Activated CD4-positive, alpha-beta T cell treated with anti-CD3 and anti-CD28 coated beads, Interleukin-2, amount 50 U/mL, for 16 hours (primary cell): ENCODE results near the gene MGAT5.
A peak's percentile ranks its signal among the peaks of the same experiment; 100 is the strongest.

Experiments
- DNase-seq: peaks from one replicate; pipeline ENCODE4 v3.0.0-alpha.2; 2020

The MGAT5 gene

DNA sequence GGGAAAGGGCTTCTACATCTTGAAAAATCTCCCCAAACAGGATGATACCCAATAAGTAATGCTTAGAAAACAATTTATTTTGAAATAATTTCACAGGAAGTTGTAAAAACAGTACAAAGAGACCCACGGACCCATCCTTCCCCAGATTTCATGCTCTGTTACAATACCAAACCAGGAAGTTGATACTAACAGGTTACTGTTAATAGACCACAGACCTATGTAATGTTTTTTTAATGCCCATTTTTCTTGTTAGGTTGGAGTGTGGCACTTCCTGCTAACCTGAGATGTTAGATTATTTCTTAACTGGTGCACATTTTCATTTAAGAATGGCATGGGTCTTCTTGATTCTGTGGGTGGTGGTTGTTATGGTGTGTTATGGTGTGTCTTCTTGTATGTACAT, 21.4 kb upstream of the MGAT5 start:
- DNase-seq: peak; percentile 24

DNA sequence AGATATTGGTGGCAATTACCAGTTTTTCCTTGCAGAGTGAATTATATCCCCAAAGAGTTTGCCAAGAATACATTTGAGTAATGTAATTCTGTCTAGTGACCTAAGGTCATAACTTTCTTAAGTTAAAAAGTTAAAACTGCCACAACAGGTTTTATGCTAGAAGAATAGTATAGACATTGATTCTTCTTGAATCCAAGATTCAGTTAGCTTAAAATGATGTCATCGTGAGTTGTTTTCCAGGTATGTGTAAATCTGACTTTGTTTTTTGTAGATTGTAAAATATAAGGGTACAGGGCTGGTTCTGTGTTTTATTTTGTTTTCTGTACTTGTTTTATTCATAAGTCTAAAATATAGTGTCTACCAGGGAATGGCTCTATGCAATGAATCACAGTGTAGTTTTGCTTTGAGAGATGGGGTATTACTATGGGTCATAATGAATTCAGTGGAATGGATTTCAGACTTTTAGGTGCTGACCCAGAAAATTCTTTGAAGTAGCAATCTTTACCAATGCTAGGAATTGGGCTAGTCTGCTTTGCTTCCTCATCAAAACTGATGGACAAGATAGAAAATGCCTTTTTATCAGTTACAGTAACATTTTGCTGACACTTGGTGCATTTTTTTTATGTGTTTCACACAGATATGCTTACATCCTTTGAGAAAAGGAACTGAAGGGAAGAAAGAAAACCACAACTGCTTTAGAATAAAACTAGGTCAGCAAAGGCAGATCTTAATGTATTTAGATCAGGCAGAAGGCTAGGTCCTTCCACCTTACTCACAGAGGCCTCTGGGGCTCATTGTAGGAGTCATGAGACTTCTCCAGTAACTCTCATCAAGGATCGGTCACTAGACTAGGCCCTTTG, 20.8 kb upstream of the MGAT5 start:
- peak; percentile 71 for DNase-seq

DNA sequence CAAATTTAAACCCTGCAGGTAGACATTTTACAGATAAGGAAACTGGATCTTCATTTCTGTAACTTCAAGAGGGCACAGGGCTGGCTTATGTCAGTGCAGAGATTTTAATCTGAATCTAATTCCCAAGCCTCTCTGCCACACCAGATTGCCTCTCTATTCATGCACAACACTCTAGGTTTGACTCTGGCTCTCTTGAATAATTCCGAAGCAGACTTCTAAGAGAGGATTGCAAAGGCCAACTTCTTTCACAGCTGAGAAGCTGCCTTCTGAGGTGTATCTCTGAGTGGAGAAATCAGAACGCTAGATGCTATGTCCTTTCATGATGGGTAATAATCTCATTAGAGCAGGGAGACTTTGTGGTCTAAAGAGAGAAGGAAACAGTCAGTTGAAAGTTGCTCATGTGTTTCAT, 20.1 kb upstream of the MGAT5 start:
- DNase-seq: no peak

DNA sequence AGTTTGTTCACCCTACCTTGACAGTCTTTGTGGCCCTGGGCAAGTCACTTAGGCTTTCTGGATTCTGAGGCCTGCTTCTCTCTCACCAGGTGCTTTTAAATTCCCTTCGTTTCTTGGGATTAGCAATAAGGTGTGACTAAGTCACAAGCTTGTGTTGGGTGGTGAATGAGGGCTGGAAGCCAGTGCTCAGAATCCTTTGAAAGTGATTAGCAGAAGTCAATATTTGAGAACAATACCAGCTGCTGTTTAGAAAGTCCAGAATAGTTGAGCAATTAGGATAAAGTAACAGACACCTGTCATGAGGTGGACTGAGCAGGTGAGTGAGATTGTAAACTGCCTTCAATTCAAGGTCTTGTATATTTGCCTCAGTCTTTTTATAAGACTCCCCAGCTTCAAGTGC, 19.3 kb upstream of the MGAT5 start:
- DNase-seq: no peak

DNA sequence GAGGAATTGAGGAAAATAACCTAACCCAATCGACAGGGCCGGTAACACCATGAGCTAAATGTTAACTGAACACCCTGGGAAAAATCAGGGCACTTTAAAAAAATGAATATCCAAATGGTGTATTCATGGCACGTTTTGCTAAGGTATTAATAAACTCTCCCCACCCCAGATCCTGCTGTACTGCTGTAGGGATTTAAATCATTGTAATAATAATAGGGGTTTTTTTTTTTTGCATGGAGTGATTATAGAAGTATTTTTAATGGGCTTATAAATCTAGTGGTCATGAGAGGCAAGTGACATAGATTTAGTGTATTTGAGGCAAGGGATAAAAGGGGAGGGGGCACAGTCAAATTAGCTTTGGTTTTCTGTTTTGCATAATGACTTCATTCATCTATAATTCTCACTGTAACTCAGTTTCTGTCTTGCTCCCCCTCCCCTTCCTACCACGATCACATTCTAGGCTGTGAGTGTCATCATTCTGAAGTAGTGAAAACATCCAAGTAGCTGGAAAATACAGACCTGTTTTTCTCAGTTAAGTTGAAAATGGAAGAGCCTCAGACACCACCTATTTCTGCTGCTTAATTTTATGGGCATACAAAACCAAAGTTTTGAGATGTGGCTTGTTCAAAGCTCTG, 18.2 kb upstream of the MGAT5 start:
- DNase-seq: no peak

DNA sequence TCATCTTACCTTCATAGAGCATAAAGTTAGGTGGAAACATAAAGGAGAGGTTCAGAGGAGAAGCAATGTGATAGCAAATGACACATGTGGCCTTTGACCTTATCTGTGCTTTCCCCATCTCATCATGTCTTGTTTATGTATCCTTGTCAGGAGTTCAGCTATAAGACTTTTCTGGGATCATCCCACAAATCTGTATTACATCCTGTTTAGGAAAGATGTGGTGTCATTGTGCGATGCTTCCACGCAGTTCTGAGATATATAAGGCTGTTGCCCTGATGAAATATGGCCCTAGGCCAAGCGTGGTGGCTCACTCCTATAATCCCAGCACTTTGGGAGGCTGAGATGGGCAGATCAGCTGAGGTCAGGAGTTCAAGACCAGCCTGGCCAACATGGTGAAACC, 15.5 kb upstream of the MGAT5 start:
- no peak for DNase-seq

DNA sequence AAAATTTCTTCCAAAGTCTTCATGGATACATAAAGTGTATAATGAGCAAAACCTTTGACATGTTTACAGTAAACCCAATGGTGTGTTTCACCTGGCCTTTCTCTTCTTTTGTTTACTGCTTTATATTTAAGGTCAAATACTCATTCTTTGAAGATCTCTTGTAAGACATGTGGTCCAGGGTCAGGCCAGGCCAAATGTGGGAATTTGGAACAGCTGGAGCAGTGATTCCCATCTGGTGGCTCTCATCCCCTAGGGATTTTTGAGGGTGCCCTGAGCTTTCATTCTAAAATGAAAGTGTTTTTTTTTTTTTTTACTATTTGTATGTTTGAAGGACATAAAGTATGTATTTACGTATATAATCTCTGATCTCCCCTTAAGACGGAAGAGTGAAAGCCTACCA, 13.8 kb upstream of the MGAT5 start:
- no peak for DNase-seq

DNA sequence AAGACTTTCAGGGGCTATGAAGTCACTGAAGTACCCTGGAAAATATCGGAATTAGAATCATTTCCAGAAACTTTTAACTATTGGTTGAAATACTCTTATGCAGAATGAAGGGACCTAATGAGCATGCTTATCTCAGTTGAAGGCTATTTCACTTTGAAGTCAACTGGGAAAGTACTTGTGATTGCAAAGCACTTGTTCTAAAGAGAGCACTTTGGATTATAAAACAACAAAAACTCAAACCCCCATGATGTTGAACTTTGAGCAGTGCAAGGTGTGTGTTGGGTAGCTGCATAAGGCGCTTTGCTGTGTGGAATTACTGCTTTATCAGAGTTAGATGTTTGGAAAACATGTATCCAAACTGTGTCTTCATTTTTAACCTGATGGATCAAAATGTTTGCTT, 12.0 kb upstream of the MGAT5 start:
- no peak for DNase-seq

DNA sequence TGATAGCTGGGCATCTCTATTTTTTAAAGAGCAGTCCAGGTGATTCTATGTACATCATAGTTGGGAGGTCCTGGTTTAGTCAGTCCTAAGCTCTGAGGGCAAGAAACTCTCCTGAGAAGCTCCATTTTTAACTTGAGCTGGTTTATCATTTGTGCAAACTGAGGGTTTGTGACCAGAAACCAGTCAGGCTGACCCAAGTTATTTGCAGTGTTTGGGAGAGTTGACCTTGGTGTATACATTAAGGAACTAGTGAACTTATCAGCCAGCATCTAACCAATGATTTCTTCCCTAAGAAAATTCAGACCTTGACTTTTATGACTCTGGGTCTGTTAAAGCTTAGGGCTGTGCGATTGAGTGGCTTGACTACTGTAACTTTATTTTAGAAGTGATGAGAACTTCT, 10.6 kb upstream of the MGAT5 start:
- no peak for DNase-seq

DNA sequence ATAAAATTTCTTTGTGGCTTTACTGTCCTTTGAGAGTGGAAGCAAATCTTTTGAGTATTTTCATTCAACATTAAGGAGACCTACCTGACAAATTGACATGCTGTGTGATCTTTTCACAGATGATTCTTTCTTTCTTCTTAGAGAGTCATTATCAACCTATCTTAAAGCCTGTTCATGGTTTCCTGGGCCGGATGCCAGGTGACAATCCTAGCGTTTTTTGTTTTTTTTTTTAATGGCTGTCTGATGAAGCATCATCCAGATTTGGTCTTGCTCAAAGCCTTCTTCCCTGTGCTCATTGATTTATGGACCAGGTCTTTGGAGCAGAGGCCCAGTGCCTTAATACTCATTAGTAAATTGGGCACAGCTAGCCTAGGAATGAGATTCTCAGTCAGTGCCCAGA, 9.8 kb upstream of the MGAT5 start:
- no peak for DNase-seq

DNA sequence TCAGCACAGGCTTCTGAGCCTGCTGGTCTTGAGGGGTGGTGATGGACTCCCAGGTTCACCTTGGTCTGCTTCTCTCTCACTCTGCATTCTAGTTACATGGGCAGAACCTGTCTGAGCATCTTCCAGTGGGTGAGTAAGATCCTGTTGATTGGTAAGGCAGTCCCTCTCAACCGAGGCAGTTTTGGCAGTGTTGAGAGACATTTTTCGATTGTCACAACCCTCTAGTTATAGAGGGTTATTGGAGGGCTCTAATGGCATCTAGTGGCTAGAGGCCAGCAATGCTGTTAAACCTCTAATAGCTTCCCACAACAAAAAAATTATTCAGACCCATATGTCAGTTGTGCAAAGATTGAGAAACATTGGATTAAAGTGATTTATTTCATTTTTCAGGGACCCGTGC, 9.3 kb upstream of the MGAT5 start:
- no peak for DNase-seq

DNA sequence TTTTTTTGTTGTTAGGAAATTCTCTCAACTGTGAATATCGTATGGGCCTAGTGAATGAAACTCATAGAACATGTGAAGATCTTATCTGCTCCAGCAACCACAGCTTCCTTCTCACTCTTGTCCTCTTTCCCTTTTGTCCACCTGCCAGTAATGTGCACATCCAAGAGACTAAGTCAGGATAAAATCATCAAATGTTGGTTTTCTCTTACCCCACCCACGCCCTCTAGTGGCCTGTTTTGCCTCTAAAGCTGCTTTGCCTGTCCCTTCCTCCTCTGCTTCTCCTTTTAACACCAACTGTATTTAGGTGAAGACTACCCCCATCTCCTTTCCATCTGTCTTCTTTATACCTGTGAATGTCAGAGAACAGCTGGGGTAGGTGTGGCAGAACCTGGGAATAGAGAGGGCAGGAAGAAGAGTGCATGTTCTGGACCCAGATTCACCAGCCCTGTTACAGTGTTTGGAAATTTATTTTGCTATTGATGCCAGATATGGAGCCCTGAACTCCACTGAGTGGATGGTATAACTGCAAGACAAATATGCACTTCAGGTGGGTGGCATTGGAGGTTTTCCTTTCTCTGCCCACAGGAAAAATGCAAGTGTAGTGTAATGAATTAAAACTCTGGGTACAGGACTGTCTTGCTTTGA, 8.4 kb upstream of the MGAT5 start:
- DNase-seq: peak; percentile 75

DNA sequence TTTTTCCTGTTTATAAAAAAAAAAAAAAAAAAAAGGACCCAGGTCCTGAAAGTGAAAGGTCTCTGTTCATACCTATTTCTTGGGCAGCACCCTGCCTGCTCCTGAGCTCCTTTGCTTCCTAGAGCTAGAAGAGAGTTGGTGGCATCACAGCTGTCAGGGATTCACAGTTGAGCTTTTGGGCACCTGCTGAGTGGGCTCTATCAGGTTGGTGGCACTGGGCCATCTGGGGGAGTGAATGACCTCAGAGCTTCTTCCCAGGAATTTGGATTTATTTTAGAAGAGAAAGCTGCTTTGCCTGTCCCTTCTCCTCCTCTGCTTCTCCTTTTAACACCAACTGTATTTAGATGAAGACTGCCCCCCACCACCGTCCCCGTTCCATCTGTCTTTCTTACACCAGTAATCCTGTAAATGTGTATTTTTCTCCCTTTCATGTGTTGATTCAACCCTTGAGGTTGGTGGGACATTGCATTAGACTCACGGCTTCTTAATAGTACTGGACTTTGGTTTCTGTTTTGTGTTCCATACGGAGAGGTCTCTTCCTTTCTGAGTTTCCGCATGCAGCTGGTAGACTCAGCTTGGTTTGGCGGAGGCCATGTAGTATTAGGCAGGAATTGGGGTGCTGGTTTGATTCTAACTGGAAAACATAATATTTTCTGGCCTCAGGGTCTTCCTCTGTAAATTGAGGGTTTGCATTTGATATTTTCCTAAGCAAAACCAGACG, 7.6 kb upstream of the MGAT5 start:
- no peak for DNase-seq

DNA sequence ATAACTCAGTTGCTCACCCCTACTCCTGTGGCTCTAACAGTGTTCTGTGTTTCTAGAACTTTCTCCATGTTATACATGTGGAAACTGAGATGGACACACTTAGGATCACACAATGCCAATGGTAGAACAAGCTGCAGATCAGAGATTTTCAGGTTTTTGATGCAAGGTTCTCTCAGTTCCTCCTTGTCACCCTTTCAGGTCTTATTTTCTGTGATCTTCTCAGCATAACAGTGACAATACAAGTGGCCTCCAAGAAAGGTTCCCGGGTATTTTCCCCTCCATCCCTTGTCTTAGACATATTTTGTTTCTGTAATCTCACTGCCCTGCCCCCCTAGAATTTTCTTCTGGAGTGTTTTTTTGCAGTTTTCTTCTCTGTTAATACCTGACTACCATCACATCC, 6.2 kb upstream of the MGAT5 start:
- DNase-seq: no peak

DNA sequence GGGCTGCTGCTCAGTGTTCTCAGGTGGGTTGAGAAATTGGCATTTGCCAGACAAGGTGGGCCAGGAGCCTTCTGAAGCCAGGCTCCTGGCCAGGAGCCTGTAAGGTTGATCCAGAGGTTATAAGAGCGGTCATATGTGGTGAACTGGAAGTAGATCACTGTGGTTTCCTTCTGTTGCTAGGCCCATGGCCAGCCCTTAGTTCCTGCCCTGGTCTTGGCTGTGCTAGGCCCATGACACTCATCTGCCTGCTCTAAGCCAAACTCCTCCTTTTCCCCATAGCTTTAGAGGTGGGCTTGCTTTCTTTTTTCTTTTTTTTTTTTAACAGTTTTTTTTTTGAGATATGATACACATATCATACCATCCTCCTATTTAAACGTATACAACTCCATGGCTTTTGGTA, 5.0 kb upstream of the MGAT5 start:
- no peak for DNase-seq

DNA sequence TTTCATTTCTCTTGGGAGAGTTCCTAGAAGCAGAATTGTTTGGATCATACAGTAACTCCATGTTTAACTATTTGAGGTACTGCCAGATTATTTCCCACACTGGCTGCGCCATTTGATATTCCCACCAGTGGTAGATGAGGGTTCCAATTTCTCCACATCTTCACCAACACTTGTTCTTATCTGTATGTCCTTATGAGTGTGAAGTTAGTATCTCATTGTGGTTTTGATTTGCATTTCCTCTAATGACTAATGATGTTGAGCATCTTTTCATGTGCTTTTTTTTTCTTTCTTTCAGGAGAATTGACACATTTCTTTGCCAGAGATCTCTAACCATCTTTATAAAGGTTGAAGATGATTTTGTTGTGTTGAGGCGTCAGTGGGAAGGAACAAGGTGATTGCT, 4.1 kb upstream of the MGAT5 start:
- peak; percentile 60 for DNase-seq

DNA sequence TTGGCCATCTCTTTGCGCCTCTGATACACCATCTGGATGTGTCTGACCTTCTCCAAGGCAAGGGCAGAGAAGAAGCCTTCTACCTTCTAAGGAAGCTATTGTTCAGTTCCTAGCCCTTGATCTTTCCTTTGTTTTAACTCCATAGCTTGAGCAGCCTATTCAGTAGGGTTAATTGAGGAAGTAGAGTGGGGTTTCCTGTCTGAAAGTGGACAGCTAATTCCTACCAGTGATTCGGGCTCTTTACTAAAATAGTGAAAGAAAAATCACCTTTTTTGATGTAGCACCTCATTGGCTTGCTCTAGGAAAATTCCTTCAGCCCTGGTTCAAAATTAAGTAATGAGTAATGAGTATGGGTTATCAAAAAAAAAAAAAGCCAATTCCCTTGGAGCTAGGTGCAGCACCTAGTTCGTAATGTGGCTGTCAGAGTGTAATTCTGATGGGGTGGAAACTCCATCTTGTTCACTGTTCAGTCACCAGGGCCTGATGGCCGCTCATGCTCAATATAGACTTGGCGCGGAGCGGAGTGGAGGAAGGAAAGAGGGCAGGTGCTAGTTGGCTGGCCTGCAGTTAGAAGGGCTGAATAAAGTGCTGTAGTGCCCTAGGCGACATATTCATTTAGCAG, 2.9 kb upstream of the MGAT5 start:
- DNase-seq: peak; percentile 51

DNA sequence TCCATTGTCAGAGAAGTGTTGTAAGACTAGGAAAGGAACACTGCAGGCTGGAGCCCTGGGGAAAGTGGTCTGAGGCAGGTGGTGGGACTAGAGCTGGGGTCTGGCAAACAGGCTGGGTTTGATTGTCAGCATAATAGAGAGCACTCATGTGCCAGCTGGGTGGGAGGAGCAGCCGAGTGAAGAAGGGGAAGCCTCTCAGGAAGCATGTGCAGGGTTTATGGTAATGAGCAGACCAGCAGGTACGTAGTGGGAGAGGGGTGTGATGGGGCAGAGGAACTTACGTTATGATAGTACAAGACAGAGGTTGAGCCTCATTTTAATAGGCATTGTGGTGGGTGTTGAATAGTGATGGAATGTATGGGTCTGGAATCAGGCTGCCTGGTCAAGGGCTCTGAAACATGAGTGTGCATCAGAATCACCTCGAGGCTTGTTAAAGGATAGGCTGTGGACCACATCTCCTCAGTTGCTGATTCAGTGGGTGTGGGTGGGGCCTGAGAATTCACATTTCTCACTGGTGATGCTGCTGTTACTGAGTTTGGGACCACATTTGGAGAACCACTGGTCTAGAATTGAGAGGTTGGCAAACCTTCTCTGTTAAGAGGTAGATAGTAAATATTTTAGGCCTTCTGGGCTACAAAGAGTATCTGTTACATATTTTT, 1.7 kb upstream of the MGAT5 start:
- peak; percentile 65 for DNase-seq

DNA sequence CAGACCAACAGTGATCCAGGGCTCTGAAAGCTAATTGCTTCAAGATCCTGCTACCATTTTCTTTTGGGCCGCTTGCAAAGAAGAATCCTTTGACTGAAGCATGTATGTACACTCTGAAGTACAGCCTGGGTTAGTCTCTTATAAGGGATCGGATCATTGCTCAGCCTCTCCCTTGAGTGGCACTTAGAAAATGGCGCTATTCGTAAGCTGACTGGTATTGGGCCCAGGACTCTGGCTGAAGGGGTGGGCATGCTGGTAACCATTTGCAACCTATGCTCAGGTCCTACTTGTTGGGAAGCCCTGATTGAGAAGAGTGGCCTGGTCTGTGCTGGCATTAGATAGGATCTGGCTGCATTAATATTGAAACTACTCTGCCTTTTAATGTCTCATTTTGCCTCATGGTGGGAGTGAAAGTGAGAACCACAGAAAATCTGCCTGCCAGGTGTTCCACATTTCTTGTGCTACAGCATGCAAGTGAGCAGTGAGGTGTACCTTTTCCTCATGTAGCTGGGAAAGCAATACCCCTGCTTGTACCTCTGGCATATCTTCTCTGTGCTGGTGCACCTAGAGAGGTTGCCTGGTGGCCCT, 661 bp upstream of the MGAT5 start:
- peak; percentile 79 for DNase-seq

DNA sequence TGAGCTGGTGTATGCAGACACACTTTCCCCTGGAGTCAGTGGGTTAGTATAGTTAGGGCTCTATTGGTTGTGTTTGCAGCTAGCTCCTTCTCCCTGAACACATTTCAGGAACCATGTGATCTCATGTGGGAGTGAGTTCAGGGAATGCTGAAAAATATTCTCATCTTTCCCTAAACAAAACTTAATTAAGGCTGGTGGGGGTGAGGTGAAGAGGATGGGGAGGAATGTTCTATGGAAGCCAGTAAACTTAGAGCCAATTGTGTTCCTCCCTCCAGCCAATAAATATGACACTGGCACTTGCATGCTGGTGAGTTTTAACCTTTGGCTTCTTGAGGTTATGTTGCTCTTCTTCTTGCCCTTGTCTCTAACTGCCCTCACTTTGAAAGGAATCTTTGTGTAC, 952 bp downstream of the MGAT5 start:
- no peak for DNase-seq

DNA sequence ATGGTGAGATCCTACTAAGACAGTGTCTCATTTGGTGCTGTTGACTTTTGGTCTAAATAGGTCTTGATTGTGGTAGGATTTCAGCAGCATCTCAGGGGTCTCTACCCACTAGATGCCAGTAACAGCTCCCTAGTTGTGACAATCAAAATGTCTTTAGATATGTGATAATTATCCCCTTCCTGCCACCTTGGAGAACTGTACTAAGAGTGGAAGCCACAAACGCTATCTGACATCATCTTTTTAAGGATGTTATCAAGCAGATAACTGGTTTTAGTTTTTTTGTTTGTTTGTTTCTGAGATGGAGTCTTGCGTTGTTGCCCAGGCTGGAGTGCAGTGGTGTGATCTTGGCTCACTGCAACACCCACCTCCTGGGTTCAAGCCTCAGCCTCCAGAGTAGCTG, 3.1 kb downstream of the MGAT5 start:
- DNase-seq: no peak

DNA sequence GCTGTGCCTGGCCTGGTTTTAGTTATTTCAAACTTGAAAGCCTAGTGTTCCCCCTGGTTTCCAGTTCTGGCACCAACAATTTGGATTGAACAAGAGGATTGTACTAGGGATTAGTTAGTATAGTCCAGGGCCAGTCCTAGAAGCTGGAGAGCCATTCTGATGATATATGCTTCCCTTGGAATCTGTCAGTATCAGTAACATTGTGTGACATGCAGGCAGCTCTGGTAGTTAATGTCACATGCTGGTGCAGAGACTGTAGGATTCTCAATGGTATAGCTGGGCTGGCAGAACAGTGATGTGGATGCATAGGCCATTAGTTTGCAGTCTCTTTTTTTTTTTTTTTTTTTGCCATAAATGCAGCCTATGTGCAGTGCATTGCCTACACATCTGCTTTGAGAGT, 3.6 kb downstream of the MGAT5 start:
- no peak for DNase-seq
